COLO668 (cell line): Measurements from ENCODE around the gene ETFB.

Source experiments
- DNase-seq: peaks from one replicate; lab custom pipeline; 2025; ENCODE audit not compliant: unreplicated experiment; lab: John Stamatoyannopoulos, UW

ETFB gene

GRCh38 chr19:51372649-51373504 is 6.7 kb upstream of the ETFB start, which contains the start of gene NKG7:
NKG7 (minus strand) TSS chr19:51372654; CDS start chr19:51372535, 119 bp downstream.
- DNase-seq = no peak

DNA sequence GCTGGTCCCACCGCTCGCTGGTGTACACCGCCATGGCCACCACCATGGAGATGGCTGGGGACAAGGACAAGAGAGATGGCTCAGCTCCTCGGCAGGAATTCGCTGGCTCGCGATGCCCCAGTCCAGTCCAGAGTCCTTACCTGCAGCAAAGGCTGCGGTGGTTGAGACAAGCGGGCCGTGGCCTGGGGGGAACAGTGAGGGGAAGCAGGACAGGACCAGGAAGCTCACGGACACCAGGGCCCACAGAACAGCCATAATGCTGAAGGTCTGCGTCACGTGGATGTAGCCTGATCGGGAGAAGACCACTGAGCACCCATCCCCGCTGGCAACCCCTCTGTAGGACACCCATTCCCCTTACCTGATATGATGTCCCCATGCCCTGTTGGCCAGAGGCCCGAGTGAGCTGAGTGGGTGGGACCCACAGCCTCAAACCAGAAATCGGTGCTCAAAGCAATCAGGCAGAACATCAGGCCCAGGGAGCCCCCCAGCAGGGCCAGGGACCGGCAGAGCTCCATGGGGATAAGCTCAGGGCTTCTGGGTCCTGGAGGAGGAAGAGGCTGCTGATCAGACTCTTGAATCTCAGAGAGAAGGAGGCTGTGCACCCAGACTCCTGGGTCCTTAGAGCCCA is 5.9 kb upstream of the ETFB start:
- DNase-seq = no peak

- no peak for DNase-seq
Measured at GRCh38 chr19:51371186-51371690, 5.0 kb upstream of the ETFB start.

GRCh38 chr19:51370230-51370629 is 4.0 kb upstream of the ETFB start:
- DNase-seq = no peak

DNA sequence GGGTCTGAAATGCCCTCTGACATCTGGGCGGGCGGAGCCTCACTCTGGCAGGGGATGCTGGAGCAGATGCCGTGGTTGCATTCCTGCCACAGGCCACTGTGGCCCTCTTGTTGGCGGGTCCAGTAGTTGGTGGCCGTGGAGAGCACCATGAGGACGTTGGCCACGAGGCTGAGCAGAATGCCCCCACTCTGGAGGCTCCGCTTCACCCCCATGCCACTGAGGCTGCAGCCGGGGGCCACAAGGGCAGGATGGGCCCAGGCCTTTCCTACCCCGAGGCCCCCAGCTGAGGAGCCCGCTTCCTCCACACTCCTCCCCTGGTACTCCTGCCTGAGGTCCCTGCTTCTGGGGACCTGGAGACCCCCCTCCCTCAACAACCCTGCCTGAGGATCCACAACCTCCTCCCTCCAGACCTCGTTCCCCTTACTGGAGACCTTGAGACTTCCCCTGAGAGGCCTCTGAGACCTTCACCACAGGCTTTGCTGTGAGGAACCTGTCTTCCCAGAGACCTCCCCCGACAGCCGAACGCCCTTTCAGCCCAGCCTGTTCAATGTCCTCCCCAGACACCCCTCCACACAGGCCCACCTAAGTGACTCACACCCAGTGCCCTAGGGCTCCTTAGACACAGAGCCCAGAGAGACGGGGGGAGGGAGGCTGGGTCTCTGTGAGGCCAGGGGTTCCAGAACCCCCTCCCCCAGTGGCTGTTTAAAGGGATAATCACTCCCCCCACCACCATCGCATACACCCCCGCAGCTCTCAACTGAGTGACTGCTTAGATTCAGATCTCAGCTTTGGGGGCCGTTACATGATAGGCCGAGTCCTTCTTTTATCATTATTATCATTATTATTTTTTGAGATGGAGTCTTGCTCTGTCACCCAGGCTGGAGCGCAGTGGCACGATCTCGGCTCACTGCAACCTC is 2.4 kb upstream of the ETFB start, which contains the start of gene CLDND2:
Gene CLDND2, minus strand, starts transcription at position 638 of the 917 bp plus-strand sequence. Its CDS starts 426 bp downstream, at position 212.
- no peak for DNase-seq

- DNase-seq = peak; percentile 92
Measured at GRCh38 chr19:51367565-51368365, 1.6 kb upstream of the ETFB start.

DNA sequence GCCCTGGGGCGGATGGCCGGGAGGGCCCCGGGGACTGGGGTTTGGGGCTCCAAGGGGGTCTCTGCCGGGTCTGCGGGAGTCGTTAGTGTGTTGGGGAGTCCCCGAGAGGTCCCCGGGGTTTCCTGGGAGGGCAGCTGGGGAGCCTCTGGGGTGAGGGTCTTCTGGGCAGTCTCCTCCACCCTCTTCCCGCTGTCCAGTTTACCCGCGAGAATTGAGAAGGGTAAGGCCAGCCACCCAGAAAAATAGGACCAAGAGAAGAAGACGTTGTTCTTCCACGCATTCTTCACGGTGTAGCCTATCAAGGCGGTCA is 1.0 kb upstream of the ETFB start:
- no peak for DNase-seq

DNA sequence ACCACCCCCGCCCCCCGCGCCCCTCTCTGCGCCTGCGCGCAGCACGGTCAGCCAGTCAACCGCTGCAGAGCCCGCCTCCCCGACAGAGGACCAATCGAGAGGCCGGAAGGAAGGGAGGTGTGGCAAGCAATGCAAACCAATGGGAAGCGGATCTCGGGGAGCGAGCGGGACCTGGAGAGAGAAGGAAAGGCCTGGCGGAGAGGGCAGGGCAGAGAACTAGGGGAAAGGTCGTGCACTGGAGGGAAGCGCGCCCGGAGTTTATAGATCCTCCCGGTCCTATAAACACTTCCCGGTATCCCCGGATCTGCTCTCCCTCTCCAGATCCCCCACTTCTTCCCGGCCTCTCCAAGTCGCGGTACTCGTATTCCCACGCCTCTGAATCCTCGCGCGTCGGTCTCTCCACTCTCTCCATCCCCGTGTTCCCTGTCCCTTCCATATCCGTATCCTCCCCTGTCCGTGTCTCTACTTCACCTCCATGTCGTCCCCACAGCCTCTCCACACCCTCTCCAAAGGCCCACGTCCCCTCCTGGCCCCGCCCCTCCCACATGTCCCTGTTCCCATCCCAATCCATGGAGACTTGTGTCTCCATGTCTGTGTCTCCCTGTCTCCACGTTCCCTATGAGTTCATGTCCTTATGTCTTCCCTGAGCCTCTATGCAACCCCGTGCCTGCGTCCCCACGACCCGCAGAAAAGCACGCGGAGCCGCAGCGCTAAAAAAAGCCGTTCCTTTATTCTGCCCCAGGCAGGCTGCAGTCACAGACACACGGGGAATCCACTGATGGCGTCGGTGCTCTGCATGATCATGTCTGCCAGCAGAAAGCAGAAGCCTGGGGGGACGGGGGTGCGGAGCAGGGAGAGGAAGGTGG is 434 bp upstream of the ETFB start:
- DNase-seq = peak; percentile 93

- peak; percentile 23 for DNase-seq
Measured at GRCh38 chr19:51365211-51365964, 800 bp downstream of the ETFB start.

- peak; percentile 8 for DNase-seq
Measured at GRCh38 chr19:51364200-51365106, 1.7 kb downstream of the ETFB start.

- no peak for DNase-seq
Measured at GRCh38 chr19:51361239-51361638, 4.9 kb downstream of the ETFB start.

- no peak for DNase-seq
Measured at GRCh38 chr19:51359294-51359693, 6.9 kb downstream of the ETFB start.

DNA sequence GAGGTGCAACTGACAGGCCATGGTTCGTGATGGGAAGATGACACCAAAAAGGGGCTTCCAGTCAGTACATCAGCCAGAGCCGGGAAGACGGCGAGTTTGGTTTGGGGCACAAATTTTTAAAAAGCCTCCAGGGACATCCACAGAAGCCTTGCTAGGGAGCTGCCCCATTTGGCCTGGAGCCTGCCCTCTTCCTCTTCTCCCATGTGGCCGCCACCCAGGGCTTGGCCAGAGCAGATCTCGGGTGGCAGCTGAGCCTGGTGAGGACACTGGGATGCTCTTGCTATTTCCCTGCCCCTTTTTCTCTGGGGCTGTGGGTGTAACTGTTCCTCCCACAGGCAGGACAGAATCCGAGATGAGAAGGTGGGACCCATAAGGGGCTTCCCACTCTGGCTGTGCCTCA is 8.2 kb downstream of the ETFB start:
- DNase-seq = no peak

- no peak for DNase-seq
Measured at GRCh38 chr19:51356159-51356801, 9.9 kb downstream of the ETFB start.

DNA sequence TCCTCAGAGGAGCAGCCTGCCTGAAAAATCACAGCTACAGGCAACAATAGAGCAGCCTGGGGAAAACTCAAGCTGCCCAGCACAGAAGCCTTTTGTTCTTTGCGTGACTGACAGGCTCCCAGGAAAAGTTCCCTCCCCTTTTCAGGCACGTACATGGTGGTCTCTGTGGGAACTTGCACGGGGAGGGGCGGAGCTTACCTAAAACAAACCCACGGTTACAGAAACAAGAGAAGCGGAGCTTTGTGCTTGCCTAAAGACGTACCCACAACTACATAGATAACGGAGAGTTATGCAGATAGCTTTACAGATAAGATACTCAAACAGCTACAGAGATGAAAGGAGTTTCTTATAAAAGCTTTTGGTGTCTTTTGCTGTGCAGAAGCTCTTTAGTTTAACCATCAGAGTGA is 11.4 kb downstream of the ETFB start:
- DNase-seq = no peak

DNA sequence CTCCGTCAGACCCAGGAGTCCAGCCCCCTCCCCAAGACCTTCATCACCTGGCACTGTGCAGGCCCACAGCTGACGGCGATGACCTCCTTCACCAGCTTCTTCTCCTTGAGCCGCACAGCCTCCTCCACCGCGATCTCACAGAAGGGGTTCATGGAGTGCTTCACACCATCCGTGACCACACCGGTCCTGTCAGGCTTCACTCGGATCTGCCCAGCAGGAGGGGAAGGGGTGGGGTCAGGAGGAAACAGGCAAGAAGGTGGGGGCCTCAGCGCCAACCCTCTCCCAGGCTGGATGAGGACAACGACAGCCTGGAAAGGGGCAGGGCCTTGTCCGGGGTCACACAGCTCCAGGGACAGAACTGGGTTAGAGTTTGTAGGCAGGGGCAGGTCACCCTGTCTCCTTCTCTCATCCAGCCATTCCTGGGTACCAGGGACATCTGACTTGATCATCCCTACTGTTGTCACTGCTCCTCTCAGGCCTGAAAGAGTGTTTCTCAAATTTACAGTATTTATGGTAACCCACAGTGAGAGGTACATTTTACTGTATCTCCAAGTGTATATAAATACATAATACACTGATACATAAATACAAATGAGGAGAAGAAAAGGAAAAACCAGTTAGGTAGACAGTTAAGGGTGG is 12.0 kb downstream of the ETFB start:
- no peak for DNase-seq
